K562 (cell line): Measurements from ENCODE around the gene EML6. TPM values are rescaled to one million over a fixed set of nuclear protein-coding genes. Genes with fewer than 3 reads are reported as not detected.

ENCODE experiments used
- BRCA1 ChIP-seq, 2 experiments: fragments of 450-650 bp in 1 of 2; sonication (generic) in 1 of 2; formaldehyde crosslinking in 1 of 2; IDR thresholded peaks; 2 replicates each; pipeline versions ENCODE4 v1.5.0 to v1.6.1; 2017 to 2020; ENCODE audit warnings: mild to moderate bottlenecking in 1 of 2, missing genetic modification reagents in 1 of 2
- CTBP1 ChIP-seq: fragments of 450-650 bp; IDR thresholded peaks from 2 replicates; pipeline ENCODE4 v1.6.1; 2016; ENCODE audit warnings: borderline replicate concordance
- EP300 ChIP-seq: IDR thresholded peaks from 2 replicates; pipeline ENCODE4 v1.6.1; 2012; ENCODE audit warnings: low read length, improper control_type of control experiment
- ERF ChIP-seq: fragments of 450-650 bp; formaldehyde crosslinking; IDR thresholded peaks from 2 replicates; pipeline ENCODE4 v1.4.0; 2020; ENCODE audit warnings: mild to moderate bottlenecking, mixed read lengths
- IFI16 ChIP-seq: fragments of 250-450 bp; sonication (Bioruptor Pico); IDR thresholded peaks from 2 replicates; pipeline ENCODE4 v2.1.2; 2022; ENCODE audit warnings: mild to moderate bottlenecking, inconsistent platforms
- MBD2 ChIP-seq: sonication (generic); IDR thresholded peaks from 2 replicates; pipeline ENCODE4 v1.6.1; 2016; ENCODE audit warnings: low read depth, borderline replicate concordance
- MEF2D ChIP-seq: conservative IDR thresholded peaks from 2 replicates; pipeline ENCODE4 v1.6.1; 2016; ENCODE audit warnings: low read depth, missing genetic modification characterization, missing compliant biosample characterization
- MYNN ChIP-seq, 2 experiments: sonication (generic); formaldehyde crosslinking in 1 of 2; IDR thresholded peaks; 2 replicates each; pipeline versions ENCODE4 v1.5.0 to v1.6.1; 2016 to 2020; ENCODE audit warnings: antibody characterized with exemption in 1 of 2, missing genetic modification reagents in 1 of 2
- RAD21 ChIP-seq, 2 experiments: fragments of 250-450 bp in 1 of 2; fragments of 450-650 bp in 1 of 2; sonication (Bioruptor Pico) in 1 of 2; formaldehyde crosslinking in 1 of 2; IDR thresholded peaks in 1 of 2; conservative IDR thresholded peaks in 1 of 2; 2 replicates each; pipeline versions ENCODE4 v1.4.0 to v1.8.0; 2020 to 2022; ENCODE audit warnings: mild to moderate bottlenecking in 2 of 2, moderate library complexity in 1 of 2
- RHOXF2B ChIP-seq: fragments of 250-450 bp; sonication (Bioruptor Pico); conservative IDR thresholded peaks from 2 replicates; pipeline ENCODE4 v1.5.1; 2021
- SIN3B ChIP-seq: fragments of 450-650 bp; IDR thresholded peaks from 2 replicates; pipeline ENCODE4 v1.6.1; 2017; ENCODE audit warnings: low read depth, mild to moderate bottlenecking, moderate library complexity
- TAF9B ChIP-seq: fragments of 450-650 bp; IDR thresholded peaks from 2 replicates; pipeline ENCODE4 v1.6.1; 2018; ENCODE audit warnings: mild to moderate bottlenecking; ENCODE audit not compliant: partially characterized antibody
- TCF3 ChIP-seq: sonication (generic); formaldehyde crosslinking; IDR thresholded peaks from 2 replicates; pipeline ENCODE4 v1.4.0; 2020; ENCODE audit warnings: mild to moderate bottlenecking, missing genetic modification reagents
- ZKSCAN8 ChIP-seq: fragments of 200-800 bp; sonication (Bioruptor generic); IDR thresholded peaks from 2 replicates; pipeline ENCODE4 v1.6.1; 2016; ENCODE audit warnings: missing genetic modification characterization, missing compliant biosample characterization
- ZNF124 ChIP-seq: sonication (generic); formaldehyde crosslinking; IDR thresholded peaks from 2 replicates; pipeline ENCODE4 v1.8.1; 2022; ENCODE audit warnings: missing genetic modification reagents
- ZNF175 ChIP-seq: fragments of 200-800 bp; sonication (Bioruptor generic); IDR thresholded peaks from 2 replicates; pipeline ENCODE4 v1.6.1; 2016; ENCODE audit warnings: low read depth, mild to moderate bottlenecking, missing genetic modification characterization, missing compliant biosample characterization
- polyA plus RNA-seq, 8 experiments: library from polyadenylated mRNA; depleted of rRNA in 4 of 8; stranded (reverse) in 5 of 8; unstranded in 3 of 8; fragments of >200 nt; fragmentation: Nextera tagmentation in 2 of 8; fragmentation: Illumina TruSeq in 1 of 8; extraction: Ambion mirVana in 2 of 8; extraction: Trizol in 1 of 8; gene quantifications; 2 replicates each; pipeline versions ENCODE4 v1.2.1 to v1.2.3, GENCODE V29; 2011 to 2014; ENCODE audit warnings: inconsistent platforms in 1 of 8, missing spikeins in 1 of 8
- total RNA-seq, 7 experiments: library from RNA; depleted of rRNA in 6 of 7; stranded (reverse); fragments of >200 nt in 6 of 7; fragmentation: Illumina TruSeq in 2 of 7; extraction: Trizol in 2 of 7; gene quantifications; 2 replicates each; pipeline versions ENCODE4 v1.2.1 to v1.2.3, GENCODE V29; 2011 to 2021; ENCODE audit warnings: low replicate concordance in 1 of 7
- TF ChIP-seq, protein P1 (sequence below), 2 experiments: fragments of 150-350 bp in 1 of 2; IDR thresholded peaks; 2 replicates each; pipeline ENCODE4 v1.6.1; 2012 to 2016; ENCODE audit warnings: low read depth in 2 of 2, low read length in 2 of 2, mild to moderate bottlenecking in 1 of 2, moderate library complexity in 1 of 2
- TF ChIP-seq, protein P2 (sequence below): sonication (generic); formaldehyde crosslinking; IDR thresholded peaks from 2 replicates; pipeline ENCODE4 v1.9.0; 2022; ENCODE audit warnings: mild to moderate bottlenecking, missing genetic modification reagents
- TF ChIP-seq, protein P3 (sequence below): IDR thresholded peaks from 2 replicates; pipeline ENCODE4 v1.6.1; 2014; ENCODE audit warnings: antibody characterized with exemption
- TF ChIP-seq, protein P4 (sequence below): sonication (generic); formaldehyde crosslinking; IDR thresholded peaks from 2 replicates; pipeline ENCODE4 v1.8.0; 2022; ENCODE audit warnings: missing genetic modification reagents, mild to moderate bottlenecking, moderate library complexity, borderline replicate concordance

Gene EML6
- total and polyA plus RNA-seq, 9 of the 15 experiments (the other 6 are each of a cell fraction or from before 2014, with no cell fraction given) = 0.07 to 0.56 (median 0.25) TPM

DNA sequence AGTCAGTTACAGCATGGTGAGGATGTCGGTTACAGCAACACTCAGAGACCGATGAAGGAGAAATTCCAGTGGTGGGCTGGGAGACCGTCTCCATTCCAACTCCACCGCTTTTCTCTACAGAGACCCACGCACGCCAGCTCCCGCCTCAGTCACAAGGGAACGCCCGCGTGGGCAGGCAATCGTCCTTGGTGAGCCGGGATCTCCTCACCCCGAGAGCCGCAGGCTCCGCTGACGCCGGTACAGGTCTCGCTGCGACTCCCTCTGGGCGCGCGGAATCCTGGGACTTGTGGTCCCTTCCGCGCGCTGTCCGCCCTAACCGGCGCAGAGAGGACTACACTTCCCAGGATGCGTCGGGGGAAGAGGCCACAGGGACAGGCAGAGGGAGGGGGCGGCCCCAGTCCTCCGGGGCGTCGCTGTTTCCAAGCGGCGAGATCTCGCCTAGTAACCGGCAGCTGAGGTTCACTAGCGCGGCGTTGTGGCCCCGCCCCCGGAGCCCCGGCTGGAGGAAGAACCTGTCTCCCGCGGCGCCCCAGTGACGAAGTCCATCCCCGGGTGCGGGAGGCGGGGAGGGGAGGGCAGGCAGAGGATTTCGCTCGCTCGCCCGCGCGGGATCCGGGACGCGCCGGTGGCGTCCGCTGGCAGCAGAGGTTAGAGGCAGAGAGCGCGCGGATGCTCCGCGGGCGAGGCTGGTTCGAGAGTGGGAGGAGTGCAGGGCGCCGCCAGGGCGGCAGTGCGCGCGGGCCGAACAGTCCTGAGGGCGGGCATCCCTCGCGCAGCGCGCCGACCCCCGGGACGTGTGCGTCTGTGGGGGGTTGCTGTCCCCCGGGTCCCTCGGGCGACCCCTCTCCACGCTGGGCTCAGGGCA lies at the start of gene EML6 (continued):
- TF ChIP-seq, protein P1, sequence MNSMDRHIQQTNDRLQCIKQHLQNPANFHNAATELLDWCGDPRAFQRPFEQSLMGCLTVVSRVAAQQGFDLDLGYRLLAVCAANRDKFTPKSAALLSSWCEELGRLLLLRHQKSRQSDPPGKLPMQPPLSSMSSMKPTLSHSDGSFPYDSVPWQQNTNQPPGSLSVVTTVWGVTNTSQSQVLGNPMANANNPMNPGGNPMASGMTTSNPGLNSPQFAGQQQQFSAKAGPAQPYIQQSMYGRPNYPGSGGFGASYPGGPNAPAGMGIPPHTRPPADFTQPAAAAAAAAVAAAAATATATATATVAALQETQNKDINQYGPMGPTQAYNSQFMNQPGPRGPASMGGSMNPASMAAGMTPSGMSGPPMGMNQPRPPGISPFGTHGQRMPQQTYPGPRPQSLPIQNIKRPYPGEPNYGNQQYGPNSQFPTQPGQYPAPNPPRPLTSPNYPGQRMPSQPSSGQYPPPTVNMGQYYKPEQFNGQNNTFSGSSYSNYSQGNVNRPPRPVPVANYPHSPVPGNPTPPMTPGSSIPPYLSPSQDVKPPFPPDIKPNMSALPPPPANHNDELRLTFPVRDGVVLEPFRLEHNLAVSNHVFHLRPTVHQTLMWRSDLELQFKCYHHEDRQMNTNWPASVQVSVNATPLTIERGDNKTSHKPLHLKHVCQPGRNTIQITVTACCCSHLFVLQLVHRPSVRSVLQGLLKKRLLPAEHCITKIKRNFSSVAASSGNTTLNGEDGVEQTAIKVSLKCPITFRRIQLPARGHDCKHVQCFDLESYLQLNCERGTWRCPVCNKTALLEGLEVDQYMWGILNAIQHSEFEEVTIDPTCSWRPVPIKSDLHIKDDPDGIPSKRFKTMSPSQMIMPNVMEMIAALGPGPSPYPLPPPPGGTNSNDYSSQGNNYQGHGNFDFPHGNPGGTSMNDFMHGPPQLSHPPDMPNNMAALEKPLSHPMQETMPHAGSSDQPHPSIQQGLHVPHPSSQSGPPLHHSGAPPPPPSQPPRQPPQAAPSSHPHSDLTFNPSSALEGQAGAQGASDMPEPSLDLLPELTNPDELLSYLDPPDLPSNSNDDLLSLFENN (IDR thresholded peaks at IDR 0.05; ENCODE audit: low read depth in 2 of 2, low read length in 2 of 2) = no peak
- TF ChIP-seq TCF3 (CRISPR knock-in tag) (0 out of 2 replicates have a peak, but pooled peaks have one; percentile 18), MBD2 (peak; percentile 81), ZNF175 (CRISPR knock-in tag) (peak; percentile 55; the same call in 1 of the 2 replicates), MEF2D (tag) (no peak), CTBP1 (peak; percentile 90), BRCA1 (IDR thresholded peaks at IDR 0.05) (no peak), BRCA1 (CRISPR knock-in tag; IDR thresholded peaks at IDR 0.05) (no peak), SIN3B (no peak), TAF9B (no peak), ERF (0 out of 2 replicates have a peak, but pooled peaks have one; percentile 39), IFI16 (no peak), RAD21 (CRISPR knock-in tag; conservative IDR thresholded peaks at IDR 0.05 in 1 of 2, IDR thresholded peaks at IDR 0.05 in 1 of 2) (no peak), EP300 (peak; percentile 16; the same call in 1 of the 2 replicates), ZKSCAN8 (CRISPR knock-in tag) (no peak), RHOXF2B (CRISPR knock-in tag) (no peak), MYNN (IDR thresholded peaks at IDR 0.05) (peak; percentile 21; the same call in 1 of the 2 replicates), MYNN (CRISPR knock-in tag; IDR thresholded peaks at IDR 0.05) (no peak), ZNF124 (CRISPR knock-in tag) (no peak)
- TF ChIP-seq, protein P2, sequence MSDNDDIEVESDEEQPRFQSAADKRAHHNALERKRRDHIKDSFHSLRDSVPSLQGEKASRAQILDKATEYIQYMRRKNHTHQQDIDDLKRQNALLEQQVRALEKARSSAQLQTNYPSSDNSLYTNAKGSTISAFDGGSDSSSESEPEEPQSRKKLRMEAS = peak; percentile 67
- TF ChIP-seq, protein P3, sequence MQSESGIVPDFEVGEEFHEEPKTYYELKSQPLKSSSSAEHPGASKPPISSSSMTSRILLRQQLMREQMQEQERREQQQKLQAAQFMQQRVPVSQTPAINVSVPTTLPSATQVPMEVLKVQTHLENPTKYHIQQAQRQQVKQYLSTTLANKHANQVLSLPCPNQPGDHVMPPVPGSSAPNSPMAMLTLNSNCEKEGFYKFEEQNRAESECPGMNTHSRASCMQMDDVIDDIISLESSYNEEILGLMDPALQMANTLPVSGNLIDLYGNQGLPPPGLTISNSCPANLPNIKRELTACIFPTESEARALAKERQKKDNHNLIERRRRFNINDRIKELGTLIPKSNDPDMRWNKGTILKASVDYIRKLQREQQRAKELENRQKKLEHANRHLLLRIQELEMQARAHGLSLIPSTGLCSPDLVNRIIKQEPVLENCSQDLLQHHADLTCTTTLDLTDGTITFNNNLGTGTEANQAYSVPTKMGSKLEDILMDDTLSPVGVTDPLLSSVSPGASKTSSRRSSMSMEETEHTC = no peak
- TF ChIP-seq, protein P4, sequence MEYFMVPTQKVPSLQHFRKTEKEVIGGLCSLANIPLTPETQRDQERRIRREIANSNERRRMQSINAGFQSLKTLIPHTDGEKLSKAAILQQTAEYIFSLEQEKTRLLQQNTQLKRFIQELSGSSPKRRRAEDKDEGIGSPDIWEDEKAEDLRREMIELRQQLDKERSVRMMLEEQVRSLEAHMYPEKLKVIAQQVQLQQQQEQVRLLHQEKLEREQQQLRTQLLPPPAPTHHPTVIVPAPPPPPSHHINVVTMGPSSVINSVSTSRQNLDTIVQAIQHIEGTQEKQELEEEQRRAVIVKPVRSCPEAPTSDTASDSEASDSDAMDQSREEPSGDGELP (CRISPR knock-in tag) = peak; percentile 95
